Bronchial epithelial cell (primary cell): Measurements from ENCODE around the gene CEP112. TPM values are rescaled to one million over a fixed set of nuclear protein-coding genes. Genes with fewer than 3 reads are reported as not detected.

Source experiments
- DNase-seq: peaks from one replicate; pipeline ENCODE4 v3.0.0-alpha.2; 2010; ENCODE audit warnings: low read depth
- FAIRE-seq: peaks from 2 replicates; lab custom pipeline; 2011; peaks lifted over from hg19 to GRCh38; lab: Jason Lieb, UNC
- H3K27me3 ChIP-seq: 2 replicates; pipeline ENCODE4 v1.5.1; 2011; ENCODE audit warnings: low read length; ENCODE audit not compliant: control insufficient read depth, insufficient read depth
- H3K36me3 ChIP-seq: 2 replicates; pipeline ENCODE4 v1.5.1; 2011; ENCODE audit warnings: low read length; ENCODE audit not compliant: control insufficient read depth, insufficient read depth
- H3K4me3 ChIP-seq: 2 replicates; pipeline ENCODE4 v1.5.1; 2011; ENCODE audit warnings: mild to moderate bottlenecking, low read depth, low read length, control low read depth
- CTCF ChIP-seq: IDR thresholded peaks from 2 replicates; pipeline ENCODE4 v1.5.1; 2011; ENCODE audit warnings: mild to moderate bottlenecking, moderate library complexity, low read length, control low read depth, inconsistent platforms; ENCODE audit not compliant: insufficient read depth, severe bottlenecking
- total RNA-seq: library from RNA; depleted of rRNA; stranded (reverse); fragments of >200 nt; gene quantifications from 2 replicates; pipeline ENCODE4 v1.2.1, GENCODE V29; 2014

Gene CEP112
- total RNA-seq, 1 donor from 2014 or later, result 2.4 TPM

- Histone ChIP-seq H3K4me3 (no peak overlapping the region), H3K27me3 (no peaks in the 10 kb centered on the region), H3K36me3 (no peaks in the 10 kb centered on the region)
- FAIRE-seq (no peak), DNase-seq (no peak)
- no peak for TF ChIP-seq CTCF
These were observed 488.0 kb downstream of the CEP112 start for GRCh38 chr17:65703891-65704290.

GRCh38 chr17:65699459-65699858 is 492.5 kb downstream of the CEP112 start:
- Histone ChIP-seq H3K36me3 (no peaks in the 10 kb centered on the region), H3K27me3 (no peaks in the 10 kb centered on the region), H3K4me3 (no peak overlapping the region)
- DNase-seq (no peak), FAIRE-seq (no peak)
- no peak for TF ChIP-seq CTCF

- H3K27me3 ChIP-seq, result no peaks in the 10 kb centered on the region
- DNase-seq, result peak; percentile 35
- no peak overlapping the region for H3K4me3 ChIP-seq
- FAIRE-seq, result peak; percentile 58
- no peak for TF ChIP-seq CTCF
- H3K36me3 ChIP-seq, result no peaks in the 10 kb centered on the region
These were observed 493.4 kb downstream of the CEP112 start for GRCh38 chr17:65698381-65699061.

GRCh38 chr17:65697661-65698060 is 494.3 kb downstream of the CEP112 start:
- H3K27me3 ChIP-seq, result no peaks in the 10 kb centered on the region
- FAIRE-seq, result no peak
- H3K4me3 ChIP-seq, result no peak overlapping the region
- H3K36me3 ChIP-seq, result no peaks in the 10 kb centered on the region
- DNase-seq, result no peak
- TF ChIP-seq CTCF, result no peak

GRCh38 chr17:65696739-65697394 is 495.1 kb downstream of the CEP112 start:
- TF ChIP-seq CTCF, result no peak
- no peaks in the 10 kb centered on the region for H3K27me3 ChIP-seq
- DNase-seq (no peak), FAIRE-seq (no peak)
- no peak overlapping the region for H3K4me3 ChIP-seq
- H3K36me3 ChIP-seq, result no peaks in the 10 kb centered on the region
